Omental fat pad (tissue), 4 donors: ENCODE measurements around the gene DTX4. TPM values are rescaled to one million over a fixed set of nuclear protein-coding genes. Genes with fewer than 3 reads are reported as not detected.

Experiments
- ATAC-seq: fragments of 150-250 bp; one replicate; pipeline ENCODE4 v1.9.1; 2016; ENCODE audit warnings: mild to moderate bottlenecking, moderate library complexity; ENCODE audit not compliant: low FRiP score
- DNase-seq: peaks from one replicate; pipeline ENCODE4 v3.0.0-alpha.2; 2019; ENCODE audit warnings: low spot score
- total RNA-seq, 4 donors: library from RNA; depleted of rRNA; stranded (reverse); fragments of >200 nt; gene quantifications; one replicate each; pipeline ENCODE4 v1.1.0, GENCODE V29; 2016
- TF ChIP-seq, protein P1 (sequence below), 3 donors: fragments of 450-650 bp; IDR thresholded peaks; one replicate each; pipeline ENCODE4 v1.5.1; 2016 to 2017; ENCODE audit warnings: antibody characterized with exemption in 3 of 3, mild to moderate bottlenecking in 3 of 3, moderate library complexity in 2 of 3

Gene DTX4
- total RNA-seq, 4 donors from 2014 or later: 12.0 to 75.6 (median 24.2) TPM

DNA sequence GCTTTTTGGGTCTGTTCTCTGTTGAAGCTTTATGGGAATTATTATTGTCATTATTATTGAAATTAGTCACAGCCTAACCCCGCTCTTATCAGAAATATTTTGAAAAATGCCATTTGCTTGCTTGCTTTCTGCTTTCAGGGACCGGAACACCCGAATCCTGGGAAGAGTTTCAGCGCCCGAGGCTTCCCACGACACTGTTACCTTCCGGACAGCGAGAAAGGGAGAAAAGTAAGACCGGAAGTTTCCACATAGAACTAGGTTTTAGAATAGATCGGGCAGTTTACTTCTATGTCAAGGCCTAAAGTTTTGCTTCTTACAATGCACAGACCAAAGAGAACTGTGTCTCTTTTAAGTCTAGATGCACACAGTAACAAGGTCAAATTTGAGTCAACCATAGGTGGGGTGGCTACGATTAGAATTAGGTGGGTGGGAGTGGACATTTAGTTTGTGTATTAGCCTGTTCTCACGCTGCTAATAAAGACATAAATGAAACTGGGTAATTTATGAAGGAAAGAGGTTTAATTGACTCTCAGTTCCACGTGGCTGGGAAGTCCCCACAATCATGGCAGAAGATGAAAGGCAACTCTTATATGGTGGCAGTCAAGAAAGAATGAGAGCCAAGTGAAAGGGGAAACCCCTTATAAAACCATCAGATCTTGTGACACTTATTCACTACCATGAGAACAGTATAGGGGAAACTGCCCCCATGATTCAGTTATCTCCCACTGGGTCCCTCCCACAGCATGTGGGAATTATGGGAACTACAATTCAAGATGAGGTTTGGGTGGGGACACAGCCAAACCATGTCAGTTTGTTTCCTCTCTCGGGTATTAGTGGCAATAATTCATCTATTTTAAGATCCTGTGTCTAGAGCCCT is 27.9 kb downstream of the DTX4 start:
- ATAC-seq (no peak), DNase-seq (no peak)
- TF ChIP-seq, protein P1, sequence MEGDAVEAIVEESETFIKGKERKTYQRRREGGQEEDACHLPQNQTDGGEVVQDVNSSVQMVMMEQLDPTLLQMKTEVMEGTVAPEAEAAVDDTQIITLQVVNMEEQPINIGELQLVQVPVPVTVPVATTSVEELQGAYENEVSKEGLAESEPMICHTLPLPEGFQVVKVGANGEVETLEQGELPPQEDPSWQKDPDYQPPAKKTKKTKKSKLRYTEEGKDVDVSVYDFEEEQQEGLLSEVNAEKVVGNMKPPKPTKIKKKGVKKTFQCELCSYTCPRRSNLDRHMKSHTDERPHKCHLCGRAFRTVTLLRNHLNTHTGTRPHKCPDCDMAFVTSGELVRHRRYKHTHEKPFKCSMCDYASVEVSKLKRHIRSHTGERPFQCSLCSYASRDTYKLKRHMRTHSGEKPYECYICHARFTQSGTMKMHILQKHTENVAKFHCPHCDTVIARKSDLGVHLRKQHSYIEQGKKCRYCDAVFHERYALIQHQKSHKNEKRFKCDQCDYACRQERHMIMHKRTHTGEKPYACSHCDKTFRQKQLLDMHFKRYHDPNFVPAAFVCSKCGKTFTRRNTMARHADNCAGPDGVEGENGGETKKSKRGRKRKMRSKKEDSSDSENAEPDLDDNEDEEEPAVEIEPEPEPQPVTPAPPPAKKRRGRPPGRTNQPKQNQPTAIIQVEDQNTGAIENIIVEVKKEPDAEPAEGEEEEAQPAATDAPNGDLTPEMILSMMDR (IDR thresholded peaks at IDR 0.05): no peak

DNA sequence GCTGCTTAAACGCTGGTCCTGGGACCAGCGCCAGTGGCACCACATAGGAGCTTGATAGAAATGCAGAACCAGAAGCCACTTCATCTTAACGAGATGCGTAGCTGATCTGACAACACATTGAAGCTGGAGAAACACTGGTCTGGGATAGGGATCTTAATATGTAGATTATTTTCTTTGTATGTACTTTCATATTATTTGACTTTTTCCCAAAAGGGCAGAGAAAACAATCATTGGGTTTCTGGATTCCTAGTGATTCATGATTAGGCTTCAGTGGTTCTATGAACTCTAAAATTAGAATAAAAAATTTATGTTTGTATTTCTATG is 28.5 kb downstream of the DTX4 start:
- ATAC-seq: no peak
- TF ChIP-seq, protein P1 (IDR thresholded peaks at IDR 0.05): no peak
- no peak for DNase-seq

DNA sequence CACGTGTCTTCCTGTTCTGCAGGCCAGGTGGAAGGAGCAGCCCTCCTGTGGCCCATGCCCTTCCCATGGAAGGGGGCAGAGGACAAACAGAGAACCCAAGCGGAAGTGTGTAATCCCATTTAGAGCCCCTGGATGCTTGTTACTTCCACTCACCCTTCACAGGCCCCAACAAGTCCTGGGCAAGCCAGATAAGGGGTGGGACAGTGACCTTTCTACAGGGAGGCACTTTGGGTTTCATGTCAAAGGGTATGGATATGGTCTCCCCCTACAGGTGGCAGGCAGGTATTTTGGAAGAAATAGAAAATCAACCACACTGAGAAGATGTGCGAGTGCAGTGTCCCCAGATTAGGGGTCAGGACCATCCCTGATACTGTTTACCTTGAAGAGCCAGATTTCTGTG is 29.4 kb downstream of the DTX4 start:
- no peak for ATAC-seq
- DNase-seq: no peak

DNA sequence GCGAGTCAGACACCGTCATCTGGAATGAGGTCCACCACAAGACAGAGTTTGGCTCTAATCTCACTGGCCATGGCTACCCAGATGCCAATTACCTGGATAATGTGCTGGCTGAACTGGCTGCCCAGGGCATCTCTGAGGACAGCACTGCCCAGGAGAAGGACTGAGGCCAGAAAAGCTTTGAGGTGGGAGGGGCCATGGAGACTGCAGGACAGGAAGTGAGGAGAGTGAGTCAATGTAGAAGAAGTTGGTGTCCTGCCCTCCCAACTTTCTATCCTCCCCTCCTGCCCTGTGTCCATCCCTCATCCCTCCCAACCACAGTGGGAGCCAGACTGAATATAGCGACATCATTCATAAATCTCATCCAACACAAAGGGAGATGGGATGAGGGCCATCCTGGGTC is 32.8 kb downstream of the DTX4 start:
- ATAC-seq: no peak
- TF ChIP-seq, protein P1 (IDR thresholded peaks at IDR 0.05): no peak
- DNase-seq: no peak

More for the DNA sequence above, 29.4 kb downstream of the DTX4 start:
- TF ChIP-seq, protein P1 (IDR thresholded peaks at IDR 0.05): no peak

DNA sequence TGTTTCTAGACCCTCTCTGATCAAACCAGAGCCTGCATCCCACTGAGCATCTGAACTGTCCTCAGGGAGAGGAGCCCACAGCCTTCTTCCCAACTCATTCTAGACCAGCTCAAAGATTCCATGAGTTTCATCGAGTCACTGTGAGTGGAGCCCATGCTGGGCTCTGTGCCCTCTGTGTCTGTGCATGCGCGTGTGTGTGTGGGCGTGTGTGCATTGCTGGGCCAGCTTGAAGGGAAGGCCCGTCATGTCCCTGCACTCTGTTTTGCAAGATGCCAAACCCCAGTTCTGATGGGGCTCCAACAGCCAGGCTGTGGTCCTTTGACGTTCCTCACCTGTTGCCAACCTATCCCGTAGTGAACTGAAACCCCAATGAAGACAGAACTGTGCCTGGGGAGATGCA is 33.7 kb downstream of the DTX4 start:
- TF ChIP-seq, protein P1 (IDR thresholded peaks at IDR 0.05): no peak
- DNase-seq (no peak), ATAC-seq (no peak)

DNA sequence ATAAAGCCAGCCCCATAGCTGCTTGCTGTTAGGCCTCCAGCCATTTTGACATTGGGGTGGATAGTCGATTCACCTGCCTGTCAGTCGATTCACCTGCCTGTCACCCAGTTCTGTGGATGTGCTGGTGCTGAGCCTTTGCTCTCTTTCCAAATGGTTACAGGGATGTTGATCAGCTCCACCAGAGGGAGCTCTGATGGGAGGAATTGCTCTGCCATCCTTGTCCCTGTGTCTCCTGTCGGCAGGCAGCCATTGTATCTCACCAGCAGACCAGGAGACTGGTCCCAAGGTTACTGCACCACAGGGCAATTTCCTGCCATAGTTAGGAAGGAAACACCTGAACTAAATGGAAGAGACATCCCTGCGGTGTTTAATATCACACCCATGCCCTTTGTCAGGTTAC is 34.7 kb downstream of the DTX4 start:
- DNase-seq (no peak), ATAC-seq (no peak)
- TF ChIP-seq, protein P1 (IDR thresholded peaks at IDR 0.05): no peak

DNA sequence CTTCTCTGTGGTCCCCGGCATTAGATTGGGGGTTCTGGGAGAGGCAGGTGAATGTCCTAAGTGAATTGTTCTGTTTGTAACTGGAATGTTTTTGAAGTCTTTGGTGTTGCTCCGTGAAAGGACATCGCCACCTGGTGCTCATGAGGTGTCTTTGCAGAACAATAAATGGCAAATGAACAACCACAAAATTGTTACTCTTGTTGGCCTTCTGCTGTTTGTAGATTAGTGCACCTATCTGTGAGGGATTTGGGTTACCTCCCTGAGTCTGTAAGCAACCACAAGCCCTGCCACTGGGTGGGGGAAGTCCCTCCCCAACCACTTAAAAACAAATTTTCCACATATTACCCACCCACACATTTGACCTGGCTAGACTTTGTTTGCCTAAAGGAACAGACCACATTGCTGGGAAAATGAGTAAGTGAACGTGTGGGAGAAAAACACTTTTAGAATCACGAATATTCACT is 36.1 kb downstream of the DTX4 start:
- TF ChIP-seq, protein P1 (IDR thresholded peaks at IDR 0.05): peak in 1 of 3 donors; percentile 23
- ATAC-seq (peak; percentile 86), DNase-seq (no peak)
